GM23248 (cell line): ENCODE results near the gene C1QL2. TPM values are rescaled to one million over a fixed set of nuclear protein-coding genes. Genes with fewer than 3 reads are reported as not detected.

ENCODE experiments used
- DNase-seq: peaks from one replicate; pipeline ENCODE4 v3.0.0-alpha.2; 2015
- H2AFZ ChIP-seq: fragments of 200-600 bp; sonication (generic); 2 replicates; pipeline ENCODE4 v1.6.1; 2016; ENCODE audit warnings: antibody characterized with exemption
- H3F3A ChIP-seq: fragments of 200-600 bp; sonication (generic); 2 replicates; pipeline ENCODE4 v1.6.1; 2016; ENCODE audit warnings: mild to moderate bottlenecking, antibody characterized with exemption, mixed run types; ENCODE audit not compliant: insufficient read depth
- H3K27ac ChIP-seq: fragments of 200-600 bp; sonication (generic); 2 replicates; pipeline ENCODE4 v1.5.1; 2016; ENCODE audit warnings: mild to moderate bottlenecking
- H3K27me3 ChIP-seq: fragments of 200-600 bp; sonication (generic); replicated peaks from 2 replicates; pipeline ENCODE4 v1.6.1; 2016; ENCODE audit warnings: mild to moderate bottlenecking; ENCODE audit not compliant: insufficient read depth
- H3K36me3 ChIP-seq: fragments of 200-600 bp; sonication (generic); 2 replicates; pipeline ENCODE4 v1.6.1; 2016; ENCODE audit warnings: low read depth, mild to moderate bottlenecking
- H3K4me1 ChIP-seq: fragments of 200-600 bp; sonication (generic); 2 replicates; pipeline ENCODE4 v1.6.1; 2016; ENCODE audit warnings: mild to moderate bottlenecking; ENCODE audit not compliant: insufficient read depth
- H3K4me2 ChIP-seq: fragments of 200-600 bp; sonication (generic); one replicate; pipeline ENCODE4 v1.6.1; 2016; ENCODE audit warnings: mild to moderate bottlenecking; ENCODE audit not compliant: unreplicated experiment
- H3K4me3 ChIP-seq: fragments of 200-600 bp; sonication (generic); 2 replicates; pipeline ENCODE4 v1.5.1; 2016; ENCODE audit warnings: mild to moderate bottlenecking
- H3K79me2 ChIP-seq: fragments of 200-600 bp; sonication (generic); 2 replicates; pipeline ENCODE4 v1.6.1; 2016; ENCODE audit warnings: mild to moderate bottlenecking; ENCODE audit not compliant: insufficient read depth
- H3K9ac ChIP-seq: fragments of 200-600 bp; sonication (generic); 2 replicates; pipeline ENCODE4 v1.6.1; 2016; ENCODE audit warnings: mild to moderate bottlenecking
- H3K9me2 ChIP-seq: fragments of 200-600 bp; sonication (generic); 2 replicates; pipeline ENCODE4 v1.6.1; 2016; ENCODE audit warnings: mixed run types, mild to moderate bottlenecking, moderate library complexity; ENCODE audit not compliant: insufficient read depth
- H3K9me3 ChIP-seq: fragments of 200-600 bp; sonication (generic); one replicate; pipeline ENCODE4 v1.6.1; 2017; ENCODE audit warnings: low read depth
- H4K20me1 ChIP-seq: fragments of 200-600 bp; sonication (generic); 2 replicates; pipeline ENCODE4 v1.6.0; 2016; ENCODE audit not compliant: insufficient read depth
- EZH2 ChIP-seq: fragments of 200-600 bp; sonication (generic); IDR thresholded peaks from 2 replicates; pipeline ENCODE4 v1.6.1; 2018; ENCODE audit warnings: antibody characterized with exemption, mild to moderate bottlenecking; ENCODE audit not compliant: insufficient read depth, poor library complexity, severe bottlenecking
- EZH2phosphoT487 ChIP-seq: fragments of 200-600 bp; sonication (generic); IDR thresholded peaks from 2 replicates; pipeline ENCODE4 v1.6.1; 2018; ENCODE audit warnings: antibody characterized with exemption, moderate library complexity, mild to moderate bottlenecking, low read depth; ENCODE audit not compliant: insufficient read depth
- WGBS, 2 experiments: methylation state at CpG; one replicate each; pipeline ENCODE4 v1.1.6; 2015 to 2017; ENCODE audit warnings: low lambda C conversion rate in 2 of 2, low coverage in 1 of 2; ENCODE audit errors: missing lambda C conversion rate in 2 of 2; 5-methylcytosine and 5-hydroxymethylcytosine counted together
- in situ Hi-C: fragments of 300-500 bp; cut with MboI; formaldehyde crosslinking; loops from 2 replicates; pipeline ENCODE4 v1.15.0; 2020
- polyA plus RNA-seq: library from polyadenylated mRNA; unstranded; fragments of >200 nt; fragmentation: Nextera tagmentation; extraction: Ambion mirVana; gene quantifications from 2 replicates; pipeline ENCODE4 v1.2.1, GENCODE V29; 2016
- small RNA-seq: library from RNA; depleted of rRNA; stranded (forward); fragments of <200 nt; gene quantifications from one replicate; pipeline ENCODE3, GENCODE V24; 2014; ENCODE audit warnings: low read depth, low replicate concordance
- total RNA-seq: library from RNA; depleted of rRNA; stranded (reverse); fragments of >200 nt; shearing (Covaris generic); gene quantifications from 2 replicates; pipeline ENCODE4 v1.2.3, GENCODE V29; 2014; rRNA removed

The C1QL2 gene
- total and polyA plus RNA-seq, 2 experiments from 2014 or later = not detected

GRCh38 chr2:119108186-119108585, 50.4 kb downstream of the C1QL2 start:
- Histone ChIP-seq H4K20me1 (no peaks in the 10 kb centered on the region), H3K79me2 (no peaks in the 10 kb centered on the region), H3K36me3 (no peaks in the 10 kb centered on the region), H3K9me3 (no peaks in the 10 kb centered on the region), H3K27me3 (no peaks in the 10 kb centered on the region; the same call in 1 of the 2 replicates), H3K4me1 (no peaks in the 10 kb centered on the region), H3K4me3 (no peak overlapping the region), H3K27ac (no peak overlapping the region), H3F3A (no peaks in the 10 kb centered on the region), H3K9ac (no peak overlapping the region), H3K9me2 (no peaks in the 10 kb centered on the region), H2AFZ (no peak overlapping the region), H3K4me2 (no peak overlapping the region)
- no peak for TF ChIP-seq EZH2phosphoT487
- TF ChIP-seq EZH2 = no peak
- 7 to 13% methylated on average over 3 of the region's 3 CpGs for WGBS, 2 experiments
- in situ Hi-C loops = no loop called here
- DNase-seq = no peak

DNA sequence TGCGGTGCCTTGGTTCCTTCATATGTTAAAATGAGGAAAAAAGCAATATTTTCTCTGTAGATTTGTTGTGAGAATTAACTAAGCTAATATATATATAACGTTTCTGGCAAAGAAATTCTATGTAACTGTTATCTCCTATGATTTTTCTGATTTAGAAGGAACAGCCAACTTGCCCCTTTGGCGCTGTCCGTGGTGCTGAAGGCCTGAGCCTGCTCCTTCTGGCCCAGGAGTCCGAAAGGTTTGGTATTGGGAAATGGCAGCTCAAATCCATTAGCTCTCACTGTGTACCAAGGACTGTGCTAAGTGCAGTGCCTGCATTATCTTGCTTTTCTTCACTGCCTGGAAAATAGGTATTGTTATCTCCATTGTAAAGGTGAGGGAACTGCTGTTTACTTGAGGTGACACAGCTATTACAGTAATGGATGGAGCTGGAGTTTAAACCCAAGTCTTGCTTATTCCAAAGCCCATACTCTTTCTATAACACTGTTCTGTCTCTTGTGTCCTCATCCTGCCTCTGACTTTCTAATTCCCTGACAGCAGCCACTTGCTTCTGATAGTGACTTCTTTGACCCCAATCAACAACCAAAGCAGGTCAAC, 52.2 kb downstream of the C1QL2 start:
- no peak overlapping the region for H3K27ac ChIP-seq
- H4K20me1 ChIP-seq = no peaks in the 10 kb centered on the region
- H3K27me3 ChIP-seq = no peaks in the 10 kb centered on the region
- no peaks in the 10 kb centered on the region for H3F3A ChIP-seq
- H2AFZ ChIP-seq = no peak overlapping the region
- H3K79me2 ChIP-seq = no peaks in the 10 kb centered on the region
- no peak overlapping the region for H3K9ac ChIP-seq
- no peaks in the 10 kb centered on the region for H3K9me2 ChIP-seq
- H3K4me3 ChIP-seq = no peak overlapping the region
- TF ChIP-seq EZH2phosphoT487 (no peak), EZH2 (no peak)
- H3K36me3 ChIP-seq = no peaks in the 10 kb centered on the region
- peak; percentile 49 for DNase-seq
- 24% methylated on average over 5 of the region's 5 CpGs for WGBS, 2 experiments
- H3K4me1 ChIP-seq = no peaks in the 10 kb centered on the region
- H3K9me3 ChIP-seq = no peaks in the 10 kb centered on the region
- in situ Hi-C loops = no loop called here
- no peak overlapping the region for H3K4me2 ChIP-seq

Small RNA genes within 50 kb of the gene (small RNA-seq; reads per million reads assigned to genes)
- not detected for gene RN7SL468P

Other genes with a start within 250 kb of the C1QL2 start
- gene MARCO, start 216.6 kb downstream of the C1QL2 start, total RNA-seq = not detected in 2 replicates
- gene MARCO, start 216.6 kb downstream of the C1QL2 start, polyA plus RNA-seq = not detected in 2 replicates
- gene STEAP3, start 65.1 kb upstream of the C1QL2 start, total RNA-seq = 29.5 and 30.5 TPM in 2 replicates
- 31.3 and 33.8 TPM in 2 replicates for gene STEAP3, start 65.1 kb upstream of the C1QL2 start, polyA plus RNA-seq
- 3.0 and 6.1 TPM in 2 replicates for gene C2orf76, start 208.1 kb upstream of the C1QL2 start, total RNA-seq
- gene C2orf76, start 208.1 kb upstream of the C1QL2 start, polyA plus RNA-seq = 23.4 and 26.2 TPM in 2 replicates
- gene DBI, start 208.2 kb upstream of the C1QL2 start, total RNA-seq = 41.6 and 55.0 TPM in 2 replicates
- 199 and 208 TPM in 2 replicates for gene DBI, start 208.2 kb upstream of the C1QL2 start, polyA plus RNA-seq